Panc1 (cell line): ENCODE measurements around the gene IL6.

Experiments used
- CTCF ChIP-seq: fragments of 450-650 bp; IDR thresholded peaks from 2 replicates; pipeline ENCODE4 v1.5.1; 2017; ENCODE audit warnings: mild to moderate bottlenecking
- POLR2AphosphoS5 ChIP-seq: IDR thresholded peaks from 2 replicates; pipeline ENCODE4 v1.6.1; 2012; ENCODE audit warnings: mild to moderate bottlenecking, low read depth, low read length, moderate library complexity
- SIN3A ChIP-seq: IDR thresholded peaks from 2 replicates; pipeline ENCODE4 v1.6.1; 2012; ENCODE audit warnings: low read depth, mild to moderate bottlenecking, low read length, moderate library complexity, borderline replicate concordance; ENCODE audit not compliant: insufficient read depth
- TF ChIP-seq, protein P1 (sequence below), 2 experiments: IDR thresholded peaks; 2 replicates each; pipeline ENCODE4 v1.6.1; 2011 to 2012; ENCODE audit warnings: low read depth in 2 of 2, control low read depth in 1 of 2, low read length in 1 of 2, mild to moderate bottlenecking in 1 of 2, moderate library complexity in 1 of 2; ENCODE audit not compliant: insufficient read depth in 1 of 2

DNA sequence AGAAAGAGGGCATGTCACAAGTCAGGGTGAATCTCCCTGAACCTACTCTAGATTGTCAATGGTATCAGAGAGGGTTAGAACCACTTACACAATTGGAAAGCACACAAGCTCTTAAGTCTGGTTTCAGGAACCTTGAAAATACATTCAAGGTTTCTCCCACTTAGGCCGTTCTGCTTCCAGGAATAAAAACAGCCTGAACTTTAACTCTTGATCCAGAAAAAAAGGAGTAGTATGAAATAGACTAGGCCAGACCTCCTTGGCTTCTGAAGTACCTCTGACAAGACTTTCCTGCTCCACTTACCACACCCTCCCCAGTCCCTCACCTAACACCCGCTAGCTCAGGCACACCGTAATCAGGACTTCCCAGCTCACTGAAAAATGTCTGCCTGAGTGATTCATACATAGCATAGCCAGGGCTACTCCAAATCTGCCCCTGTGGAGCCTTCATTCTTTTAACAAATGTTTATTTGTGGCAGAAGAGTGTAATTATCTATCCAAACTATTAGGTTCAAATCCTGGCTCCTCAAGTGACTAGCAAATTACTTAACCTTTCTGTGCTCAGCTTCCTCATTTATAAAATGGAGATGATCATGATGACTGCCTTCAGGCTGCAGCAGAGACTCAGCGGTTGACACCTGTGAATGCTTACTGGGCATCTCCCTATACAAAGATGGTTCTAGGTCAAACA lies 30.3 kb upstream of the IL6 start:
- TF ChIP-seq CTCF (no peak), POLR2AphosphoS5 (no peak), SIN3A (no peak)
- TF ChIP-seq, protein P1, sequence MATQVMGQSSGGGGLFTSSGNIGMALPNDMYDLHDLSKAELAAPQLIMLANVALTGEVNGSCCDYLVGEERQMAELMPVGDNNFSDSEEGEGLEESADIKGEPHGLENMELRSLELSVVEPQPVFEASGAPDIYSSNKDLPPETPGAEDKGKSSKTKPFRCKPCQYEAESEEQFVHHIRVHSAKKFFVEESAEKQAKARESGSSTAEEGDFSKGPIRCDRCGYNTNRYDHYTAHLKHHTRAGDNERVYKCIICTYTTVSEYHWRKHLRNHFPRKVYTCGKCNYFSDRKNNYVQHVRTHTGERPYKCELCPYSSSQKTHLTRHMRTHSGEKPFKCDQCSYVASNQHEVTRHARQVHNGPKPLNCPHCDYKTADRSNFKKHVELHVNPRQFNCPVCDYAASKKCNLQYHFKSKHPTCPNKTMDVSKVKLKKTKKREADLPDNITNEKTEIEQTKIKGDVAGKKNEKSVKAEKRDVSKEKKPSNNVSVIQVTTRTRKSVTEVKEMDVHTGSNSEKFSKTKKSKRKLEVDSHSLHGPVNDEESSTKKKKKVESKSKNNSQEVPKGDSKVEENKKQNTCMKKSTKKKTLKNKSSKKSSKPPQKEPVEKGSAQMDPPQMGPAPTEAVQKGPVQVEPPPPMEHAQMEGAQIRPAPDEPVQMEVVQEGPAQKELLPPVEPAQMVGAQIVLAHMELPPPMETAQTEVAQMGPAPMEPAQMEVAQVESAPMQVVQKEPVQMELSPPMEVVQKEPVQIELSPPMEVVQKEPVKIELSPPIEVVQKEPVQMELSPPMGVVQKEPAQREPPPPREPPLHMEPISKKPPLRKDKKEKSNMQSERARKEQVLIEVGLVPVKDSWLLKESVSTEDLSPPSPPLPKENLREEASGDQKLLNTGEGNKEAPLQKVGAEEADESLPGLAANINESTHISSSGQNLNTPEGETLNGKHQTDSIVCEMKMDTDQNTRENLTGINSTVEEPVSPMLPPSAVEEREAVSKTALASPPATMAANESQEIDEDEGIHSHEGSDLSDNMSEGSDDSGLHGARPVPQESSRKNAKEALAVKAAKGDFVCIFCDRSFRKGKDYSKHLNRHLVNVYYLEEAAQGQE (IDR thresholded peaks at IDR 0.05; ENCODE audit: insufficient read depth in 1 of 2, low read depth in 2 of 2, low read length in 1 of 2), result no peak
